GM18951 (cell line): ENCODE measurements around the gene ARHGAP22.

Experiments used
- POLR2A ChIP-seq: IDR thresholded peaks from 4 replicates; pipeline ENCODE4 v1.6.1; 2011; ENCODE audit warnings: mild to moderate bottlenecking; ENCODE audit not compliant: insufficient read length, insufficient read depth; ENCODE audit errors: extremely low read depth
- in situ Hi-C: fragments of 300-500 bp; cut with MboI; formaldehyde crosslinking; loops from one replicate; pipeline ENCODE4 v1.12.0; 2022; ENCODE audit warnings: low sequenced_read_pairs, mixed read lengths, inconsistent platforms; ENCODE audit not compliant: unreplicated experiment

ARHGAP22 gene

DNA sequence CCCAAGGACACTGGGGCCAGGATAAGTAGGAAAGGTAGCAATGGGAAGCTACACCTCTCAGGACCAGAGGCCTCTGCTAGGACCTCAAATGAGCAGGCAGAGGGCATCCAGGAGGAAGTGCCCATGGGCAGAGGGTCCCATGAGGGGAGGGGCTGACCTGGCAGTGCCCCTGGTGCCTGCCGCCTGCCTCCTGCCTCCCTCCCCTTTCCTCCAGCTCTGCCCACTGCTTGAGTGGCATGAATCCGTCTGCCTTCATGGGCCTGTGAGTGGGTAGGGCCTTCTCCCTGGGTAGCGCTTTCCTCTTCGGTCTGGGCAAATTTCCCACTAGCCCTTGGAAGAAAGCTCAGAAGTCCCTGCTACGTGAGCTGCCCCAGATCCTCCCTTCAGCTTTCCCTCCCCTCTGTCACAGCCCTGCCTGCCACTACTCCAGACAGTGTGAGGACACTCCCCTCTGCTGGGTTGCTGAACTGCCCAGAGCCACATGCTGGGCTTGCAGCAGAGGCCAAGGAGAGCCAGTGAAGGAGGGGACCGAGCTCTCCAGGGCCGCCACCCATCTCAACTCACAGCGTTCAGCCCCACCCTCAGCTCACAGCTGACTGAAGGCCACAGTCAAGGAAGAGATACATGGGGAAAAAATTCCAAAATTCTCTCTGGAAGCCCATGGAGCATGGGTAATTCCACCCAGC lies 141.4 kb downstream of the ARHGAP22 start:
- TF ChIP-seq POLR2A = no peak
- in situ Hi-C loops = no loop called here

DNA sequence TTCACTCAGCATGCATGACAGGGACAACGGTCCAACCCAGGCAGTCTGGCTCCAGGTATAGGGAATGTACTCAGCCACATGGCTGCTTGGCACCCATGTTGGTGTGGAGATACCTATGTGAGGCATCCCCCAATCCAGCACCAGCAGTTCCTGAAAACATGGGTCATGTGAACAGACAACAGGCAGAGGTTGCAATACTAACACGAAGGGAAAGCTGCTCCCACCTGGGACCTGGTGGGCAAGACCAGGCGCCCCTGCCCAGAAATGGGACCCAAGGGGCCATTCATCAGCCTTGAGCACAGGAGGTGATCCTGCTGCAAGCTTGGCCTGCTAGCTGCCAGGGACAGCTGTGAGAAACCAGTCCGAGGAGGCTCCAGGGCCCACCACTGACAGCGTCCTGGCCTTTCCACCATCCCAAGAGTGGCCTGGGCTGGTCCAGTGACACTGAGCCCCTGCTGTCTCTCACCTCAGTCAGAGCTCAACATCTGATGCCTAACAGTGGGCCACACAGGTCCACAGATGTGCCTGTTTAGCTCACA lies 142.3 kb downstream of the ARHGAP22 start:
- TF ChIP-seq POLR2A = no peak
- in situ Hi-C loops = no loop called here

DNA sequence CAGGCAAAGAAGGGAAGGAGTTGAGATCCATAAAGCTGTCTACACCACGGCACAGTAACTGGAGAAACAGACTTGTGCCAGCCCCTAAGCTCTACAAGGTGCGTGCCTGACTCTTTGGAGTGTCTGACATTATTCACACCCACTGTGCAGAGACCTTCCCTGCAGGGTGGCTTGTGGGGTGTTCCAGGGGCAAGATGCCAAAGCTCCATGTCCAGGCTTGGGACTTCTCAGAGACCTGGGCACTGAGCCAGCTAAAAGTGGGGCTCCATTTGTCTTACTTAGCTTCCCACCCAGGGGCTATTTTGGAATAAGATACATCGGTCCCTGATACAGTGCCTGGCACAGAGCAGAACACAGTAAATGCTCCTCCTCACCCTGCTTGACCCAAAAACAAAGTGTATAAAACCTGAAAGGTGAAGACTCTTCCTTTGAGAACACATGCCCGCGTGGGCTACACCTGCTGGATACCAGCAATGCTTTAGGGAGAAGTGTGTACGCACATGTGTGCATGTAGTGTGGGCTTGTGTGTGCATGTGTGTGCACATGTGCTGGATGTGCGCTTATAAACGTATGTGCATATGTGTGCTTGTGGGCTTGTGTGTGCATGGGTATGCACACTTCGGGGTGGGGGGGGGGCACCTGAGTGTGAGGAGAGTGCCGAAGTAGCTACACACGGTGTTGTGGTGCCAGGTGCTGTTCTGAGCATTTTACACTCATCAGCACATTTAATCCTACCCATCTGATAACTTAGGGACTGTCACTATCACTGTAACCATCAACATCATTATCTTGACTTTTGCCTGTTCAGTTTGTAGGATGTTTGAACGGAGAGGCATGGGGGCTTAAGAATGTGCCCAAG lies 143.0 kb downstream of the ARHGAP22 start:
- TF ChIP-seq POLR2A = no peak
- in situ Hi-C loops = no loop called here

DNA sequence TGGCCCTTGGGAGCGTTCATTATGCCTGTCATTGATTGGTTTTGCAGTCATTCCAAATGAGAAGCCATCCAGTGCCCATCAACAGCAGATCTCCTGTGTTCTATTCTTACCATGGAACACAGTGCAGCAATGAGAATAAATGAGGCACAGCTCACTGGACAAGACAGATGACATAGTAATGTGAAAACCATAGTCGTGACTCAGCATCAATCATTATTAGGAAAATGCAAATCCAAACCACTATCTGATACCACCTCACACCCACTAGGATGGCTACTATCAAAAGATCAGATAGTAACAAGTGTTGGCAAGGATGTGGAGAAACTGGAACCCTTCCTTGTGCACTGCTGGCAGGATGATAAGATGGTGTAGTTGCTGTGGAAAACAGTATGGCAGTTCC lies 144.7 kb downstream of the ARHGAP22 start:
- TF ChIP-seq POLR2A = no peak
- in situ Hi-C loops = no loop called here

DNA sequence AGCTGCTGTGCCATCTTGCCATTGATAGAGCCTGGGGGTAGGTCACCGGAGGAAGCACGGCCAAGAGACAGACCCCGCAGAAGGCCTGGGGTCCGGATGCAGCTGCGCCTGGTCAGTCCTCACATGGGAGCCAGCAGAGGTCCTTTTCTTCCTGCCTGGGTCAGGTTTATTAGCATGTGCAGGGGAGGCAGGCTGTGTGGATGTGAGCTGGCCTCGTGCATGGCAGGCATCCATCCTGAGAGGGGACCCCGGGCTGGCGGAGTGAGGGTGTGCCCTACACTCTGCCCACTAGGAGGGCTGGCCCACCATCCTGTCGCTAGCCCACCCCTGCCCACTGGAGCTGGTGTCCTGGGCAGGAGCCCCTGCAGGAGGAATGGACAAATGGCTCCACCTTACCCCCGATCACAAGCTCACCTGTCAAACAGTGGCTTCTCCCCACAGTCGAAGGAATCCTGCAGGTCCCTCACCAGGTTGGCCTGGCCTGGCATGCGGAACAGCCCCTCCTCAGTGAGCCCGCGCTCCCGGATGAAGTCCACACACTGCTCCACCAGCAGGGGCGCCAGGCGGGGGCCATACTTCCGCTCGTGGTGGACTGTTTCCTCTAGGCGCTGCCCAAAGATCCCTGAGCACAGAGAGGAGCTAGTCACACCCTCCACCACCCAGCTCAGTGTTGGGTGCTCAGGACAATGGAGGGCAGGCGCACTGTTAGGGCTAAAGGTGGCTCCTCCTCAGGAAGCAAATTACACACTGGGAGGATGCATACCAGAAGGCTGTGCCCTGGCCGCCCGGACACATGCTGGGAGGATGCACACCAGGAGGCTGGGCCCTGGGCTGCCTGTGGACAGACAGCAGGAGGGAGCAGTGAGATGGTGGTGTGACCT lies 145.4 kb downstream of the ARHGAP22 start:
- in situ Hi-C loops = no loop called here
- TF ChIP-seq POLR2A = no peak

DNA sequence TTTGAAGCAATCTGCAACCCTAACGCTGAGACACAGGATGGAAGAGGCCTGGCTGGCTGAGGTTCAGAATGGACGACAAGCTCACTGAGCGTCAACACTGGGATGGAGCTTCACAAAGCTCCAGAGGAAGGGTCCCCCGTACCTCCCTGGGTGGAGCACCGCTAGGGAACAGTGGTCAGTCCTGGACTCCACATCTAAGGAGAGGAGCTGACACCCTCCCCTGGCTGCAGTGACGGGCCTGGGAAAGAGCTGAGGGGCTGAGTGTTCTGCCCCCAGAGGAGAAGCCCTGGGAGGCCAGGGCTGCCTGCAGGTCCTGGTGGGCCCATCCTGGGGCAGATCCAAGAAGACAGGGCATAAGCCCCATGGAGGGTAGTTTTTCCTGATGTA lies 146.2 kb downstream of the ARHGAP22 start:
- no peak for TF ChIP-seq POLR2A
- in situ Hi-C loops = no loop called here

DNA sequence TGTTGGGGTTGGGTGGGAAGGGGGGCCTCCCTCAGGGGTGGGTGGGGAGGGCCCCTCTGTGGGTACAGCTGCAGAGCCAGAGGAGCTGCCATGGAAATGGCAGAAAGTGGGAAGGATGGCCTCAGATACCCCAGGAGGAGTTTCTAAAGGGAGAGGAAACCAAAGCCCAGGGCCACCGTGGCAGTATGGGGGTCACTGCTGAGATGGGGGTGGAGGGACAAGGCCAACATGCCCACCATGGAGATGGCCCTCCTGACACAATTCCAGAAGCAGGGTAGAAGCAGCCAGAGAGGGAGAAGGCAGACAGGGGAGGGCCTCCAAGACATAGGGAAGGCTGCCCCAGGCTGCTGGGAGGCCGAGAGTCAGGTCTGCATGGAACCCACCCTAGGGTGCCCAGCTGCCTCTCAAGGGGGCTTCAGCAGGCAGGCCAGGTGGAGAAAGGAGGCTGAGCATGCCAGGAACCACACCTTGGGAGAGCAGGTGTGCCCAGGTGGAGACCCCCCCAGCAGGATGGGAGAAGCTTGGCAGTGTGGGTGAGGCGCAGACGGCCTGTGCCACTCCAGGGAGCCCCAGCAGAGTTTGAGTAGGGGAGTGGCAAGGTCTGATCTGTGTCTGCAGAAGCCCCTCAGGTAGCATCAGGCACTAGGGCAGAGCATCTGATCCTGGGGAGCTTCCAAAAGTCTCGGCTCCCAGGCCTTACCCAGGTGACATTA lies 146.8 kb downstream of the ARHGAP22 start:
- in situ Hi-C loops = no loop called here
- TF ChIP-seq POLR2A = no peak

DNA sequence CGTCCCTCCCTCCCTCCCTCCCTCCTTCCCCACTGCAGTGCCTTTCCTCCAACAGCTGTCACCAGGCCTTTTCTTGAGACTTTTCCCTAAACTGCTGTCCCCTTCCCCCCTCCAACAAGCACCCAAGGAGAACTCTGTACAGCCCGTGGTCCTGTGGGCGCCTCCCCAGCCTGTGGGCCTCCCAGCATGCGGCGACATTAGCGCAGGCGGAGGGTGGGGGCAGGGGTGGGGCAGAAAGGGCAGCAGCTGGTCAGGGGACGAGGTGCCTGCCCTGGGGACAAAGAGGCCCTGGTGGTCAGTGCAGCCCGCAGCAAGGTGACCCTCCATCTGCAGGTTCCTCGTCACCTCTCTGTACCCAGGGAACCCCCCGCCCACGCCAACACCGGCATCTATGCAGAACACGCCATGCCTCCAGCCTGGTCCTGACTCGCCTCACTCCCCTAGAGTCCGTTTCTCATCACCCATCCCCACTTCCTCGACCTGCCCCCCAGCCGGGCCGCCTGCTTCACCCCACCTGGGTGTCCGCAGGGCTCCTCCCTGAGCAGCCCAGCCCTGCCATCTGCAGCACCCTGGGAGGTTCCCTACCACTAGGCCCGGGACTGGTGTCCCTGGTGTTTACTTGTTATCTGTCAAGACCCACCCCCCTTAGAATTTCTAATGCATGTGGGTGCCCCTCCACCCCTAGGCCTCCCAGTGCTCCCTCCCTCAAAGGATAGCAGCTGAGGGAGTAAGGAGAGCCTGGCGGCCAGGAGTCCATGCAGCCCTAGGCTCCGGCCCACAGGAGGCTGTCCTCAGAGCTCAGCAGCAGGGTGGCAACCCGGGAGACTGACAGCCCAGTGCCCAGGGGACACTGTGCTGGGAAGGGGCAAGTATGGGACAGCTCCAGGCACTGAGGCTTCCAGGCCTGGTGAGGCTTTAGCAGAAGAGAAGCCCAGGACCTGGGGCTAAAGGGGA lies 147.8 kb downstream of the ARHGAP22 start:
- in situ Hi-C loops = no loop called here
- TF ChIP-seq POLR2A = no peak

DNA sequence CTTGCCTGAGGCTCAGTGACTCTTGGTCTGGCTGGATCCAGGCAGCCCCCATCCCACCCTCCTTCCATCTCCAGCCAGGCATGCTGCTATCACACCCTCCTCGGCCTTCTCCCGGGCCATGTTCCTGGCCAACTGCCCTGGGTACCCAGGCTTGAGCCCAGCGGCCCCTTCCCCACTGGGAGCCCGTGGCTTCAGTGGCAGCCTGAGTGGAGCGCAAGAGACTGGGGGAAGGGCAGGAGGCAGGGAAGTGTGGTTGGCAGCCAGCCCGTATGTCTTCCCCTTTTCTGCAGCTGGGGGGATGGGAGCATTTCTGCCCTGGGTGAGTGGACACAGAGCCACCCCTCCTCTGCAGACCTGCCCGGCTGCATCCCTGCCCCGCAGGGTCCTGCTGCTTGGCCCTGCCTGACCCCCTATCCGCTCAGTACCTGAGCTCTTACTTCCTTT lies 148.5 kb downstream of the ARHGAP22 start:
- no peak for TF ChIP-seq POLR2A

DNA sequence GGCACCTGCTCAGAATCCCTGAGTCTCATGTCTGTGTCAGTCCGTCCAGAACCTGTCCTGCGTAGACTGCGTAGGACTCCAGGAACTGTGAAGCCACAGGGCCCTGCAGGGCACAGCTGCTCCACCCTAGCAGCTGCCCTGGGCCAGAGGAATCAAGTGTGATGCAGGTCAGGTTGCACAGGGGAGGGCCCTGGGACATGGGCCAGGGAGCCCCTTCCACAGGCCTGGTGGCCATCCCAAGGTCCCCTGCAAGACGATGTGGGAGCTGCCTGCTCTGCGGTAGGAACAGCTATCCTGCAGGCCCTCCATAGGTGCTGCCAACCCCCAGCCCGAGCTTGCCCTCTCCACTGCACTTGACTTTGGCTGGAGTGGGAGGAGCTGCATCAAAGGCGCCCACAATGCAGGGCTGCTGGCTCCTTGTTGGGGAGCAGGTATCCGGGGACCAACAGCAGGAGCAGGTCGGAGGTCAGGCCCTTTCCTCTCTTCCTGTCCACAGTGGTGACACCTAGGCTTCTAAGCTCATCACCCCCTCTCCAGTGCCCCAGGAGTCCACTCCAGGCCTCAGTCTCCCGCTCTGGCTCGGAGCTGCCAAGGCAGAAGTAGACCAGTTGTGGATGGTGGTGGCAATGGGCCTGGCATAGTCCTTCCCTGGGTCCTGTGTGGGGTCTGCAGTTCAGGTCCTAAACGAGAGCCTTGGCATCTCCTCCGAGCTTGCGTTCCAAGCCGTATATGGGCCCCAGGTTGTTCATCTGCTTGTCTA lies 149.3 kb downstream of the ARHGAP22 start:
- TF ChIP-seq POLR2A = no peak
- in situ Hi-C loops = no loop called here

More for the DNA sequence above, 148.5 kb downstream of the ARHGAP22 start:
- in situ Hi-C loops = no loop called here

DNA sequence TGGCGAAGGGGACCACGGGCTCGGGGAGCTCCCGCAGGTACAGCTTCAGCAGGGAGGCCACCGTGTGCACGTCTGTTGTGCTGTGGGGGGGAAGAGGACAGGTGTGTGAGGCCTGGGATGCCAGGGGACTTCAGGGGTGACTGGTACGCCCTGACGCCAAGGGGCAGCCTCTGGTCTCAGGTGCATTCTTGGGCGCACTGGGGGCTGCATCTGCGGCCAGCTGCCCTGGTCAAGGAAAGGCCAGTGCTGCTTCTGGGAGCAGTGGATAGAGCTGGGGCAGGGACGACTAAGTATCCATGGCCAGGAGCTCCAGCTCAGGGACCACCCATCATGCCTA lies 149.8 kb downstream of the ARHGAP22 start:
- TF ChIP-seq POLR2A = no peak
- in situ Hi-C loops = no loop called here
